Amygdala (tissue), 56 donors: Measurements from ENCODE around the gene DEDD.

Experiments
- DNase-seq, 56 donors: peaks; one replicate each; lab custom pipeline; 2025; lab: John Stamatoyannopoulos, UW

Gene DEDD

DNA sequence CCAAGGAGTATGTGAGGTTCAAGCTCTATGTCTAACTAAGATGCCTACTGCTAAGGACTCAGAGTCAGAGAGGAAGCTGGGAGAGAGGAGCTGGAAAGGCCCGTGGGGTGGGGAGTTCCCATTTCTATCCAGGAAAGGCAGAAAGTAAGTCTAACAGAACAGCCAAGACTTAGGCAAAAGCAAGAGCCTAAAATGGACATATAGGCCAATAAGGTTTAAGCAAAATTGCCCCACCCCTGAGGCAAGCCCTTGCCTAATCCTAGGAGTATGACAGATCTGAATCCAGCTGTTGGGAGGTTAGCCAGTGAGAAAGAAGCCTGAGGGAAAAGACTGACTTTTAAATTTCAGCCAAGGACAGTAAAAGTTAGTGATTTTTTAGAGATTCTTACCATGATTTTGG is 35.9 kb downstream of the DEDD start:
- no peak for DNase-seq

DNA sequence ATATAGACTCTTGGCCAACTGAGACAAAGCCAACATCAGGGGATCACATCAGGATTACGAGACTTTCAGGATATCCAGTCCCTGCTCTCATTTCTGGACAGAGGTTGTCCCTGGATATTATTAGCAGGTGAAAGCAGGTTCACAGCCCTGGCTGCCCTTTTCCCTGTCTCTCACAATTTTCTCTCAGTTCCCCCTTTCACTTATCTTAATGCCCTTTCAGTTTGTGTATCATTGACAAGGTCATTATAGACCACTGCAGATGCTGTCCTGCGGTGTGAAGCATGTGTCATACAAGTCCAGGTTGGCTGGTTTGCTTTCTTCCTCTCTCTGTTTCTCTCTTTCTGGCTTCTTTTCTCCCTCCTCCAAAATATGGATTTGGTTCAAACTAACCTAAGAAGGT is 36.5 kb downstream of the DEDD start:
- DNase-seq: no peak

DNA sequence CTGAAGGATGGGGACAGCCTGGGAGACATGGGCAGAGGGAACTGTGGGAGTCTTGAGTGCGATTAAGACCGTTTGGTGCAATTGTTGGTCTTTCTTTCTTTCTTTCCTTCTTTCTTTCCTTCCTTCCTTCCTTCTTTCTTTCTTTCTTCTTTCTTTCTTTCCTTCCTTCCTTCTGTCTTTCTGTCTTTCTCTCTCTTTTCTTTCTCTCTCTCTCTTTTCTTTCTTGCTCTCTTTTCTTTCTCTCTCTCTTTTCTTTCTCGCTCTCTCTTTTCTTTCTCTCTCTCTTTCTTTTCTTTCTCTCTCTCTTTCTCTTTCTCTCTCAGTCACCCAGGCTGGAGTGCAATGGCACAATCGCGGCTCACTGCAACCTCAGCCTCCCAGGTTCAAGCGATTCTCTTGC is 37.2 kb downstream of the DEDD start:
- no peak for DNase-seq

DNA sequence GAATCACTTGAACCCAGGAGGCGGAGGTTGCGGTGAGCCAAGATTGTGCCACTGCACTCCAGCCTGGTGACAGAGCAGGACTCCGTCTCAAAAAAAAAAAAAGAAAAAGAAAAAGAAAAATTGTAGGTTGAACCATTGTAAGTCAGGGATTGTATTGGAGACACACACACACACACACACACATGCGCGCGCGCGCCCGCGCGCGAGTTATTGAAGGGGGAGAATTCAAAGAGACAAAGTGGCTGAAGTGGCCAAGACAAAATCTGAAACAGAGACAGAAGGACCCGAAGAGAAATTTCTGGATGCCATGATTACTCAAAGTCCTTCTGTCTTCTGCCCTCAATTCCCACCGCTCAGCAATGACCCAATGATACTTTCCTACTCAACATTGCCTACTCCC is 38.0 kb downstream of the DEDD start:
- DNase-seq: no peak

DNA sequence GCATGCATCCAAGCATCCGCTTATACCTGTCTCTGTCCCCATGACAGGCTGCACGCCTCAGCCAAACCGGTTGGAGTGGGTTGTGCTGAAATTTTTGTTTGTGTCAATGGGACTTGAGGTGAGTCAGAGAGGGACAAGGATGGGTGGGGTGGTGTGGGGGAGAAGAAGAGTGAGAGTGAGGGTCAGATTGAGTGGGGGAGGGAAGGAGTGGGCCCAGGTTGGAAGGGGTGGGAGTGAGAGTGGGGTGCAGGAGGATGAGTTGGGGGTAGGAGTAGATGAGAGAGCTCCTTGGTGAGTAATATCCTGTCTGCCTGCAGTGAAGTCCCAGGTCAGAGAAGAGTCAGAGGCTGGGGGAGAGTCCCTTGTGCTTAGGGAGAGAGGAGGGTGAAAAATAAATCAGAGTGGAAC is 39.8 kb downstream of the DEDD start:
- DNase-seq: no peak

DNA sequence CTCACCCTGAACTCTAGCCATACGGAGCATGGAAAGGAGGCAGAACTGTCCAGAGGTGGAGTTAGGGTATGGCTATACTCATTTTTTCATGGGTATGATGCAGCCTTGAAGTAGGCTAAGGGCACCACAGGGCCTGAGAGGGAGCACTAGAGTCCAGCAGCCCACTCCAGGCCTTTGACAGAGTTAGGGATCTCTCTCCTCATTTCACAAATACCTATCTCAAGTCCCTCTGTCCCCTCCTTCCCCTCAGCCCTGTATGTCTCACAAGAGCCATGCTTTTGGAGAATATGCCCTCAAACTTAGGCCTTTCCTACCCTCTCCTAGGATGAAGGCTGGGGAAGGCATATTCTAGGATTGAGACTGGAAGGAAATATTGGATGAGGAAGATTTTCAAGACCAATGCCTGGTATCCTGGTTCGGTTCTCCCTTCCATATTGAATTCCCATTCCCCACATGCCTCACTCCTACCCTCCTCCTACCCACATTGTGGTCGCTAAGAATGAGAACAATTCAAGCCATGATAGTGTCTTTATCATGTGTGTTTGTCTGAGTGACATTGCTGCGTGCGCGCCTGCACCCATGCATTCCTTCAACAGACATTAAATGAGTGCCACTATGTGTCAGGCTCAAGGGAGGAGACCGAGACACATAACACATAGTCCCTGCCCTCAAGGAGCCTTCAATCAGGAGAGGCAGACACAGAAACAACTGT is 40.5 kb downstream of the DEDD start:
- no peak for DNase-seq

DNA sequence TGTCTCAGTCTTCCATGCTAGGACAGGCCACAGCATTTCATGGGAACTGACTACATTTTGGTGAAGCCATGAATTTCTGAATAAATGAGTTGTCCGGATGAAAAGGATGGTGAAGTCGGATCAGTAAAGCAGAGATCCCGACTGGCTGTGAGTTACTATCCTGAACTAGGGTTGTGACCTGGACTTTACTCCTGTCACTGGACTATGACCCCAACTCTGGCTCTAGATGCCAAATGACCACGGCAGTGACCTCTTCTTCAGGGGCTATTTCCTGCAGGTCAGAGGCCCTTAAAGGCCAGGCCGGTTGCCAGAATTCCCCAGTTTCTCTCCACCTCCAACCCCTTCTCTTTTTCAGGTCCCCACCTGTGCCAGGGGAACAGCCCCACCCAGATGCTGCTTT is 41.4 kb downstream of the DEDD start:
- DNase-seq: no peak

DNA sequence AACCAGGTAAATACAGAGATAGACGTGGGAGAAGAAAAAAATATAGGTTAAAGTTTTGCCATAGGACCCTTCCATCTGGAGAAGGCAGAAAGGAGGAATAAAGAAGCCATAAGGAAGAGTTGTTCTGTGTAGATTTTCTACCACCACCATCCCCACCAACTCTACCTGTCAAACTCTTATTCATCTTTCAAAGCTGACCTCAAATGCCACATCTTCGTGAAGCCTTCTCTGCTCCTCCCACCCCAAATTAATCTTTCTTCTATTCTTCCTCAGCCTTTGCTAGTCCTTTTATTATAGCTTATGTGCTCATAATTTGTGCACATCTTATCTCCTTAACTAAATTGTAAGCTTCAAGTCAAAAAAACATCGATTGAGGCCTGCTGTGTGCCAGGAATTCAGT is 41.9 kb downstream of the DEDD start:
- DNase-seq: no peak

DNA sequence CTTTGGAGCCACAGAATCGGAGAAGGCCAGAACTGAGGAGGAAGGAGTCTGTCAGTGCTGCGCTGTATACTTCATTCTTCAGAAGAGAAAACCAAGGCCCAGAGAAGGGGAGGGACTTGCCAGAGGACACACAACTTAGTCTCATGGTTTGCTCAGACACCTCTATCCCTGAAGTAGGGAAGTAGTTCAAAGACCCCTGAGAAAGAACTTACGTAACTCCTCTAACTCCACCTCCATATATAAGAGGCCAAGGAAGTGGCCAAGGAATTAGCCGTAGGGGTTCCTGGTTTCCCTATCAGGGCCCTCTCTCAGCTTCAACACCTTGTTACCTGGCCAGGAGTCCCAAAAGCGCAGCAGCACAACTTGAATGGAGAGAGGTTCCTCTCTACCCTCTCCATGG is 42.5 kb downstream of the DEDD start:
- DNase-seq: no peak

DNA sequence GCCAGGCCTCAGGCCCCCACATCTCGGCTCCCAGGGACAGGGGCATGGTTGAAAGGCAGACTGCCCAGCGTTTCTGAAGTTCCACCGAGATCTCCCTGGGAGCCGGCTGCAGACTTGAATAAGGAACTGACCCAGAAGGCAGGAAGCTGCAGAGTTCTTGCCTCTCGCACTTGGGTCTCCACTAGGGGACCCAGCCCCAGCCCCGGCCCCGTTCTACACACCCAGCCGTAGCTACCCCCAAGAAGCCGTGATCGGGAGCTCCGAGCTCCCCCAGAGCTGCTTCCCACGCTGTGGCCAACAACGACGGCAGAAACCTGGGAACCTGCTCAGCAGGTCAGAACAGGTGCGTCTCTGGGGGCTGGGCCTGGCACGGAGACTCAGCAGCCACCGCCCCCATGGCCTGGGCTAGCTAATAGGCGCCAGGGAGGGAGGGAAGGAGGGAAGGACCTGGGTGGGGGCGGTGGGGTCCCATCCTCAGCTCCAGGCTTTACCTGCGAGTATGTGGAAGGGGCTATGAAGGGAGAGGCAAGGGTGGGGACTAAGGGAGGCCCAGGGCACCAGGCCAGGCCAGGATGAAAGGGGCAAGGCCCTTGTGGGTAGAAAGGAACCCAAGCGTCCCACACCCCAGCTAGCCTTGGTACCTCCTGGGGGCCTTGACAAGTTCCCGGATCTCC is 43.1 kb downstream of the DEDD start, which contains the start of gene NECTIN4:
Gene NECTIN4, minus strand, starts transcription at position 308 of the 674 bp plus-strand sequence. Its CDS starts 262 bp downstream, at position 46.
- DNase-seq: no peak

DNA sequence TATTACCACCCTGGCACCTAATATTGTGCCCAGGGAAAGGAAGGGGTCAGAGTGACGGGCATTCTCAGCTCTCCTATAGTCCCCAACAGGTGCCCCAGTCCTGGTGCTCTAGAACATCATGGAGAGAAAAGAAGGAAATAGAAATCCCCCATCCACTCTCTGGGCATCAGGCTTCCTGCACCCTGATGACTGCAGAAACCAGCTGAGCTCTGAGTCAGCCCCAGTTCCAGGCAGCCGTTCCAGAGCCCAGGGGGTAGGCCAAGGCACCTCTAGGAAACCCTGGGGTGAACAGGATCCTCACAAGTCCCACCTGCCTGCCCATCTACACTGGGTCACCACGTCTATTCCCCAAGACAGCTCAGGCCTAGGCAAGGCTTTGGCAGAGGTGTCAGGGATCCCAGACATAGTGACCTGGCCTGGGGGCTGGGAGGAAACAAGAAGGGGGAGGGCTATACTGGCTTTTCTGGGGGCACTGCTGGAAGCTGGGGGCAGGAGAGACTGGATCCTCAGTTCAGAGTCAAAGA is 43.8 kb downstream of the DEDD start:
- DNase-seq: no peak

DNA sequence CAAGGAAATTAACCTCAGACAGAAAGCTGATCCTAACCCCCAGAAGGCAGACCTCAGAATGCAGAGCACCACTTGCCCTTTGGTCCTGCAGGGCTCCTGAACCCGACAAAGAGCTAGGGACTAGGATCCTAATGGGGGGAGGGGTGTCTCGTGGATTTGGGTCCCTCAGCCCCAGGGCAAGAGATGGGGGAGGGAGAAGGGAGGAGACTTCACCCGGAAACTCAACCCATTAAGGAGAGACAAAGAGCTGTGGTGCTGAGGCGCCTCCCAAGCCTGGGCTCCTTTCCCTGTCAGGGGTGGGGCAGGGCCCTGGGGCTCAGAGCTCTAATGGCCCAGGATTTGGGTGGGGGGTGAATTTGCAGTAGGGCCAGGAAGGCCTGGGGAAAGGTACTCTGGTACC is 46.0 kb downstream of the DEDD start:
- DNase-seq: no peak

DNA sequence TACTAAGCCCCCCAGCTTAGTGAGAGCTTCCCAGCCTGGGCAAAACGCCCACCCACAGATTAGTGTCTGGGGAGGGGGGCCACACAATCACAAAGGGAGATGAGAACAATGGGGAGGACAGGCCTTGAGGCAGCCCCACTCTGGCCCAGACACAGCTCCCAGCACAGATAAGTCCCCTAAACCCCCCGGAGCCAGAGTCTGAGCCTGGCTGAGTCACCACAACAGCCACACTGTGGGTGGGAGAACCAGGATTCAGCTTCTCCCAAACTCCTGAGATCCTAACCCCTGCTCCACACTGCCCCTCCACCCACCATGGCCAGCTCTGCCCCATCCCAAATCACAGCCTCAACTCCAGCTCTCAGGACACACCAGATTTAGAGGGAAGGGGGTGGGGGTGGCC is 47.3 kb downstream of the DEDD start:
- DNase-seq: no peak

DNA sequence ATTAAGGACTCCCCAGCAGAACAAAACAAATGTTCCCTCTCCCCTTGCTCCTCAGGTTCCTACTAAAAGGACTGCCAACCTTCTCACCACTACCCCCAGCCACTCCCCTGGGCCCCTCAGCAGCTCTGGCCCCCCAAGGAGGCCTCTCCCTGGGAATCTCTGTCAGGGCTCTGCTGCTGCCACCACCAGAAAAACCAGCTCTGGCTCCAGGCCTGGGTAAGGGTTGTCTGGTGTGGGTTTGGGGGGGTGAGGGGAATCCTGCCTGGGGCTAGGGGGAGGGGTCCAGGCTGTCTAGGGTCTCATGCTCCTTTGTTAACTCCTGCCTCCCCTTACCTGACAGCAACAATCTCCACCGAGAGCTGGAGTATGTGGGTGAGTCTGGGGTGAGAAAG is 47.9 kb downstream of the DEDD start:
- no peak for DNase-seq

DNA sequence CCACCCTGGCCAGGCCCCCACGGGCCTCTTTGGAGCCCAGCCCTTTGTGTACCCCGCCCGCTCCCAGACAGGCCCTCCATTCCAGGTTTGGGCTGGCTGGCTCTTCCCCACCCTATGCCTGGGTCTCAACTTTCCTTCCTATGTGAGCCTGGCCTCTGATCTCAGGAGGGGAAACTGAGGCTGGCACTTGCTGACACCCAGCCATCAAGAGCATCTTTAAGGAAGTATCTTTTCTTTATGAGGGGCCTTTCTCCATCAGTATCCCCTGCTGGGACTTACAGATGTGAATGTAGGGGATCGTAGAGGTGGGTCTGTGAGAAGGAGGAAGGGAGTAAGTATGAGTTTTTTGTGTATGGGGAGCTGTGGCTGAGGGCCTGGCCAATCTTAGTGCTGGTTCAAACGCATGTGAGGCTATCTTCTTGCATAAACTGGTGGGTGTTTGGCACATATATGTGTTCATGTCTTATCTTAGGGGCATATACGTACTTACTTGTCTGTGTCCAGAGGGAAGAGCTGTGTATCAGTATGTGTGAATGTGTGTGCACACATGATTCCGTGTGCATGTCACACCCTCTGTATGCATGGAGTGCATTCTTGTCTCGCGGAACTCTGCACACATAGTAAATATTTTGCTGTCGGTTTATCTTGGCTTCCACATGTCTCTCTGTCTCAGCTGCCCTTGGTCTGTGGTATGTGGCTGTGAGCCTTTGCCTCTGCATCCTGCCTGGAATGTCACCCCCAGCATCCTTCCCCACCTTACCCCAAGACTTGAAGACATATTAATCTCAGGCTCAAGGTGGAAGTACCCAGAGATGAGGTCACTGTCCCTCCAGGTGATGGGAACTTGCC is 48.5 kb downstream of the DEDD start:
- no peak for DNase-seq

DNA sequence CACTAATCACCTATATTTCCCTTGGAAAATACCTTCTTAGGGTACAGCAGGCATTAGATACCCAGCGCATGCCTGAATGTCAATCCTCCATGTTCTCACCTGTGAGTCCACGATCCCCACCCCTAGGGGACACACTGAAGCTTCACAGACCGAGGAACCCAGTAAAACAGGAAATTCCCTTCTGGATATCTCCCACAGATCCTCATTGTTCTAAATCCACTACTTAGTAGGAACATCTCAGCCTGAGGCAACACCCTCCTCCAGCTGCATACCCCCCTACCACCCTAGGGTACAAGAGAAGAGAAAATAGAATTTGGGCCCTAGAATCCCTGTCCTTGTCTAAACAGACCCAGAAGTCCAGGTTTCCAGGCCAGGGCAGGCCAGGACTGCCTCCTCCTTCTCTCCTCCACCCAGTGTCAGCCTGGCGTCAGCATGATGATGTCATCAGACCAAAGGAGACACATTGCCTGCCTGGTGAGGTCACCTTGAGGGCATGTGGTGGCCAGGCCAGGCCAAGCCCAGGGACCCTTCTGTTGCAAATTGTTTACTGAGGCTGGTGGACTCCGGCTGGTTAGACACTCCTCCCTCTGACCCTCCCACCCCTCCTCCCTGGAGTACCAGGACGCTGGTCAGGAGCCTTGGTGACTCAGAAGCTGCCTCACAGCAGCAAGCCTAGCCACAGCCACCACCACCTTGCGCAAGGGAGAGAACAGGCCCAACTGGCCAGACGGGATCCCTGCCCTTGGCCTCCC is 49.3 kb downstream of the DEDD start:
- DNase-seq: no peak

DNA sequence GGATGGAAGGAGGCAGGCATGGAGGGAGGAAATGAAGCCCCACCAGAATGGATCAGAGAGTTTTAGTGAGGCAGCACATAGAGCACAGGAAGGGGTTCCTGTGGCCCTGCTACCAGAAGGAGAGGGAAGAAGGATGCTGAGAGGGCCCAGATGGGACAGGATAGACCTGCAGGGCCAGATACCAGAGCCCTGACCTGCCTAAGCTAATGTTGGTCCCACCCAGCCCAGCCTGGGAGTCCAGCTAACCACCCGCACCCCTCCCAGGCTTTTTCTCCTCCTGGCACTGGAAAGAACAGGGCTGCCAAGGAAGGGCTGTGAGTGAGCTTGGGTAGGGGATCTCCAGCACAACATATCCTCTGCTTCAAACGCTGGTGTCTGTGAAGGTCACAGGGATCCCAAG is 50.0 kb downstream of the DEDD start:
- DNase-seq: no peak

DNA sequence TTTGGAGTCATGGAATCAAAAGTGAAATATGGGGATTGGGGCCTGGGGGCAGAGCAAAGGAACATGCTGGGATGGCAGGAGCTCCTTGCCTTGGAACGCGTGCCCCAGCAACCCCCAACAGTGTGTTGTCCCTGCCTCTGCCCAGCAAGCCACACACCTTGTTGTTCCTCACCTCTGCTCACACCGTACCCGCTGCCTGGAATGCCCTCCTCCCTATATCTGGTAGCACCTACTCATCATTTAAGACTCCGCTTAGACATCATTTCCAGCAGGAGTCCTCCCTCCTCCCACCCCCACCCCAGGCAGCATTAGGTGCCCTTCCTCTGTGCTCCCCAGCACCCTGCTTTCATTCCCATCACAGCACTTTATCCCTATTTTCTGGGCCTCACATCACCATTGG is 50.9 kb downstream of the DEDD start:
- no peak for DNase-seq

DNA sequence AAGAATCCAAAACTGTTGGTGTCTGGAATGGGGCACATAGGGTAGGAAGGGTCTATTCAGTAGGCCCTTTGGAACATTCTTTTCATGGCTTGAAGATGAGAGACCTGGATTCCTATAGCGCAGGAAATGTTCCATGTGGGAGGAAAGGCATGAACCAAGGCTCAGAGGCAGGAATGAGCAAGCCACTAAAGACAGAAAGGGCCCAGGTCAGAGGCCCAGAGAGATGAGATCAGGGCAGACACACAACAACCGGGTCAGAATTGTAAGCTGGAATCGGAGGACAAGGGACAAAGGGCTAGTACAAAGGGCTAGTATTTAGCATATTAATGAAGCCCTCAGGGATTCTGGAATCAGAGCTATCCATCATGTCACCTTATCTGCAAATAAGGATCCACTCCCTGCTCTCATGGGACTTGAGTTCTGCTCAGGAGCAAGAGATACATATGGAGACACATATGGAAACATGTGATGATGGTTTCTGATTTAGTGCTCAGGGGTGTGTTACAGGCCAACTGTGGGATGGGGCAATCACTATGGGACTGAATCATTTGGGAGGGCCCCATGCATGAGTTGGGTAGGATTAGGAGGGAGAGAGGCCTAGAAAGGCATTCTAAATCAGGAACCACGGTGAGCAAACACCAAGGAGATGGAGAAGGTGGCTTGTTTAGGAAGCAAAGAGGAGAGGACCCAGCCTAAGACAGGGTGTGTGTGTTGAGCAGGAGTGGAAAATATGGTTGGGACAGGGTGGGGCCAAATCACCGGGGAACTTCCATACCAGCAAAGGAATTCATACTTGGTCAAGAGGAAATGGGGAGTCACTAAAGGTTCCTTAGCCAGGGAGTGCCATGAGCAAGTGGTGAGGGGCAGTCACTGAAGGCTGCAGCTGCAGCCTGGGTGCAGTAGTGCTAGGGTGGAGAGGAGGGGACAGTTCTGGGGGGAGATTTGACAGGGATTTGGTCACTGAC is 51.7 kb downstream of the DEDD start:
- no peak for DNase-seq
